Epithelial cell of esophagus (primary cell): Measurements from ENCODE around the gene C11orf68.
A peak's percentile ranks its signal among the peaks of the same experiment; 100 is the strongest.

Source experiments
- DNase-seq: peaks from one replicate; pipeline ENCODE4 v3.0.0; 2010; ENCODE audit warnings: low read depth
- H3K4me3 ChIP-seq: 2 replicates; pipeline ENCODE4 v1.5.1; 2011; ENCODE audit warnings: mild to moderate bottlenecking, low read length, control low read depth
- CTCF ChIP-seq: IDR thresholded peaks from 2 replicates; pipeline ENCODE4 v1.5.1; 2011; ENCODE audit warnings: low read depth, mild to moderate bottlenecking, low read length, control low read depth, inconsistent platforms; ENCODE audit not compliant: insufficient read depth; ENCODE audit errors: missing control alignments

Gene C11orf68

DNA sequence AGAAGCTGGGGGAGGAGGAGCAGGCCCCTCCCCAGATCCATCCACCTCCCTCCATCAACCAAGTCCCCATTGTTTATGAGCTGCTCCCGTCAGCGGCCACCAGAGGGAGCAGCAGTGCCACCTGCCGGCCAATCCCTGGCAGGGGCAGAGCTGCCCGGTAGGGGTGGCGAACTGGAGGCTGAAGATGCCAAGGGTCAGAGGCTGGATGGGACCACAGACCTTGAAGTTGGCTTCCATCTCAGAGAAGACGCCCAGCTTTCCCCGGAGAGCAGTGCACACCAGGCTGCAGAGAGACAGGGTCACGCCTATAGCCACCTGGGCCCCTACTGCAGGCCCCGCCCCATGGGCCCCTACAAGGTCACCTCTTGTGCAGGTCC, 34.2 kb downstream of the C11orf68 start:
- DNase-seq, result peak; percentile 80
- H3K4me3 ChIP-seq, result no peak overlapping the region
- TF ChIP-seq CTCF, result peak; percentile 99

DNA sequence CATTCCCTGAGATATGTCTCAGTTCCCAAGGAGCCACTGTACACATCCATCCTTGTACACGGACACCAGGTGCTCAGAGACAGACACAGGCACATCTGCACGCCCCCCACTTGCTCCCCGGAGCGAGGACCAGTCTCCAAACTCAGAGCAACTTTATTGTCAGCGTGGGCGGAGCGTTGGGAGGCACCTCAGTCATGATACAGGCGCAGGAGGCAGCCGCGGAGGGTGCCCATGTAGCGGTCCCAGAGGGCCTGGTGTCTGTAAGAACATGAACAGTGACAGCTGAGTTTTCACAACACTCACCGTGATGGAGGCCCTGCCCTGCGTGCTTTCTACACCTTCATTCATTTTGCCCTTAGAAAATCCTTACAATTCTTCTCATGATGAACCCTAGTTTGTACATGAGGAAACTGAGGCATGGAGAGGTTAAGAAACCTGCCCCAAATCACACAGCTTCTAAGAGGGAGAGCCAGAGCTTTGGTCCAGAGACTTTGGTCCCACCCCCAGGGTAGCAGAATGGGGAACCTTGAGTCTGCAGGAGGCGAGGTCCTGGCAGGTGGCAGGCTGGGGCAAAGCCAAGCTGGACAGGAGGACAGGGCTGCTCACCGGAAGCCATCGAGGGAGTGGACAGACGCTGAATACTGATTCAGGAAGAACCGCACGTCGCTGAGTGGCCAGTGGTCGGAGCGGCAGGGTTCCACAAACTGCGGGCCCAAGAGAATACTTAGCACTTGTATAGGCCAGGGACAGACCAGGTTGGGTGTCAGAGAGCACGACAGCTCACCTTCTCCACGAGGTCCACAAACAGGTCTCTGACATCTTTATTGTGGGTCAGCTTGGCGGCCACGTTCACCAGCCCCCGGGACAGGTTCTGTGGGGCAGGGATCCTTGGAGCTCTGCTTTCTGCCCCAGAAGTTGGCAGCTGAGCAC, 34.8 kb downstream of the C11orf68 start:
- no peak overlapping the region for H3K4me3 ChIP-seq
- no peak for DNase-seq
- no peak for TF ChIP-seq CTCF

DNA sequence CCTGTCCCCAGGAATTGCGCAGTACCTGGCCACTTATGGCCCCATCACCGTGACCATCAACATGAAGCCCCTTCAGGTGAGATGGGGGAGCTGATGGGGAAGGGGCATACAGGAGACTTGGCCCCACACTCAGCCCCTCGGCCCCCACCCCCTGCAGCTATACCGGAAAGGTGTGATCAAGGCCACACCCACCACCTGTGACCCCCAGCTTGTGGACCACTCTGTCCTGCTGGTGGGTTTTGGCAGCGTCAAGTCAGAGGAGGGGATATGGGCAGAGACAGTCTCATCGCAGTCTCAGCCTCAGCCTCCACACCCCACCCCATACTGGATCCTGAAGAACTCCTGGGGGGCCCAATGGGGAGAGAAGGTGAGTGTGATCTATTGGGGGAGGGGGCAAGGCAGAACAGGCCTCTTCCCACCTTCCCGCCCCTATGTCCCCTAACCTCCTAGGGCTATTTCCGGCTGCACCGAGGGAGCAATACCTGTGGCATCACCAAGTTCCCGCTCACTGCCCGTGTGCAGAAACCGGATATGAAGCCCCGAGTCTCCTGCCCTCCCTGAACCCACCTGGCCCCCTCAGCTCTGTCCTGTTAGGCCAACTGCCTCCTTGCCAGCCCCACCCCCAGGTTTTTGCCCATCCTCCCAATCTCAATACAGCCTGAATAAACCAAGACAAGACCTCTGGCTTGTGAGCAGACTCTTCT, 35.7 kb downstream of the C11orf68 start:
- TF ChIP-seq CTCF, result no peak
- H3K4me3 ChIP-seq, result no peak overlapping the region
- no peak for DNase-seq

DNA sequence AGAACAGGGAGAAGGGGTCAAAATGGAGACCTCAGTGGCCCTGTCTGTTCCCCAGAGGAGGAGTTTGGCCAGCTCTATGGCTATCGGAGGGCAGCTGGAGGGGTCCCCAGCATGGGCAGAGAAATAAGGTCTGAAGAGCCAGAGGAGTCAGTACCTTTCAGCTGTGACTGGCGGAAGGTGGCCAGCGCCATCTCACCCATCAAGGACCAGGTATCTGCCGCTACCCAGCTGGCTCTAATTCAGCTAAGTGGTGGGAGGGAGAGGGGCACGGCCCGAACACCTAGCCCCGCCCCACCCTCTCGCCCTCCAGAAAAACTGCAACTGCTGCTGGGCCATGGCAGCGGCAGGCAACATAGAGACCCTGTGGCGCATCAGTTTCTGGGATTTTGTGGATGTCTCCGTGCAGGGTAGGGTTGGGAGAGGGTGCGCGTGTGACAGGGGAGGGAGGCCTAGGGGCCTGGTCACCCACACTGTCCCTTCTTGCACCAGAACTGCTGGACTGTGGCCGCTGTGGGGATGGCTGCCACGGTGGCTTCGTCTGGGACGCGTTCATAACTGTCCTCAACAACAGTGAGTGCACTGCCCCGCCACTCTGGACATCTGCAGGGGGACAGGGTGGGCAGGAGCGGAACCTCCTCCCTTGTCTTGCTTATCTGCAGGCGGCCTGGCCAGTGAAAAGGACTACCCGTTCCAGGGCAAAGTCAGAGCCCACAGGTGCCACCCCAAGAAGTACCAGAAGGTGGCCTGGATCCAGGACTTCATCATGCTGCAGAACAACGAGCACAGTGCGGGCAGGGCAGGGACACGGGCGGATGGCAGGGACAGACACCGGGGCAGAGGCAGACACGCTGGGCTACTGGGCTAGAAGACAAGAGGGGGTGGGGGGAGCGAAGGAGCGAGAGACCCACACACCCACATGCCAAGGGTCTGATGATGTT, 36.5 kb downstream of the C11orf68 start:
- DNase-seq, result no peak
- no peak for TF ChIP-seq CTCF
- H3K4me3 ChIP-seq, result no peak overlapping the region

DNA sequence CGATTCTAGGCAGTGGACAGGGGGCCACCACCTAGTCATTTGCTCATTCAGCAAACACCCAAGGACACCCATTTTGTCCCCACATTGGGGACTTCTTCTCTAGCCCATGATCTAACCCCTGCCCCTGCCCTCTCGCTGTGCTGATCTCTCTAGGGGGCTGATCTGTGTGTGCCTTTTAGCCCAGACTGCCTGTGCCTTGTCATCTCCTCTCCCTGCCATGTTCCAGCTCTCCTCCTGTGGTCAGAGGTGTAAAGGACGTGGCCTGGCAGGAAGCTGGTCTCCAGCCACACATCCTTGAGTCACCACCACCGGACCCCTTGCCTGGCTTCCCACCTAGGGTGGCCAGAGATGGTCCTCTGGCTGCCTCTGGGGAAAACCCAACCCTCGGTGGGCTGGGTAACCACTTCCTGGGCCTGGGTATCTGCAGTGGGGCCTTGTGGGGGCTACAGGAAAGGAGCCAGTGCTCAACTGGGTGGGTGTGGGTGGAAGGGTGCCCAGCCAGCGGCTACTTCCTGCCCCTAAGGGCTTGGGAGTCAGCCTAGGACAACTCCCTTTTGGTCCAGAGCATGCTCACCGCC, 37.9 kb downstream of the C11orf68 start:
- DNase-seq, result no peak
- TF ChIP-seq CTCF, result no peak
- no peak overlapping the region for H3K4me3 ChIP-seq

GRCh38 chr11:65880027-65880426, 38.8 kb downstream of the C11orf68 start:
- H3K4me3 ChIP-seq, result no peak overlapping the region
- no peak for DNase-seq
- no peak for TF ChIP-seq CTCF
